Kidney (tissue), 14 donors: ENCODE data around the gene MS4A10. TPM values are rescaled to one million over a fixed set of nuclear protein-coding genes. Genes with fewer than 3 reads are reported as not detected.
A peak's percentile ranks its signal among the peaks of the same experiment; 100 is the strongest.

Experiments
- DNase-seq, 5 donors: peaks; one replicate each; pipeline ENCODE4 v3.0.0-alpha.2; 2013 to 2020
- FAIRE-seq: peaks from 2 replicates; lab custom pipeline; 2012; peaks lifted over from hg19 to GRCh38; lab: Jason Lieb, UNC
- H3K27ac ChIP-seq, 2 donors: one replicate each; pipeline ENCODE4 v1.7.0; 2013; ENCODE audit warnings: low read depth in 2 of 2, low read length in 2 of 2, inconsistent platforms in 1 of 2
- H3K27me3 ChIP-seq: one replicate; pipeline ENCODE4 v1.7.1; 2013; ENCODE audit warnings: low read length, inconsistent platforms; ENCODE audit not compliant: control insufficient read depth, insufficient read depth
- H3K36me3 ChIP-seq, 3 donors: one replicate each; pipeline versions ENCODE4 v1.7.0 to v1.7.1; 2013; ENCODE audit warnings: low read length in 3 of 3, control low read depth in 1 of 3, inconsistent platforms in 1 of 3; ENCODE audit not compliant: insufficient read depth in 3 of 3, control insufficient read depth in 2 of 3
- H3K4me1 ChIP-seq, 3 donors: one replicate each; pipeline versions ENCODE4 v1.7.0 to v1.7.1; 2013; ENCODE audit warnings: low read length in 3 of 3, inconsistent platforms in 1 of 3, low read depth in 1 of 3; ENCODE audit not compliant: control insufficient read depth in 2 of 3, insufficient read depth in 2 of 3
- H3K4me3 ChIP-seq, 3 donors: one replicate each; pipeline versions ENCODE4 v1.7.0 to v1.8.1; 2013; ENCODE audit warnings: low read length in 3 of 3, control low read depth in 1 of 3, inconsistent platforms in 1 of 3
- H3K9ac ChIP-seq, 3 donors: one replicate each; pipeline versions ENCODE4 v1.7.0 to v1.7.1; 2013; ENCODE audit warnings: low read length in 3 of 3, control low read depth in 1 of 3, inconsistent platforms in 1 of 3
- H3K9me3 ChIP-seq, 3 donors: one replicate each; pipeline versions ENCODE4 v1.7.0 to v1.7.1; 2013; ENCODE audit warnings: low read length in 3 of 3, control low read depth in 1 of 3, inconsistent platforms in 1 of 3; ENCODE audit not compliant: control insufficient read depth in 2 of 3, insufficient read depth in 1 of 3
- intact Hi-C: fragments of 100-400 bp; cut with DNase I; formaldehyde crosslinking; loops from one replicate; pipeline ENCODE4 v1.11.1; 2022
- polyA plus RNA-seq: library from polyadenylated mRNA; stranded (reverse); fragments of 350-450 nt; fragmentation: Illumina TruSeq; extraction: RNeasy Lipid Tissue Mini Kit (QIAGEN cat#74804); gene quantifications from one replicate; pipeline ENCODE4 v1.2.3, GENCODE V29; 2014; ENCODE audit warnings: low read depth, low replicate concordance; ENCODE audit not compliant: insufficient read depth
- total RNA-seq: library from RNA; stranded (reverse); fragmentation: NEBNext Ultra II Directional; extraction: Animal tissue kit (Norgen Biotek cat#: 25700); gene quantifications from one replicate; pipeline ENCODE4 v1.2.1, GENCODE V29; 2021
- TF ChIP-seq, protein P1 (sequence below): IDR thresholded peaks from 3 replicates; pipeline ENCODE4 v1.5.1; 2012; ENCODE audit warnings: mild to moderate bottlenecking, moderate library complexity, borderline replicate concordance; ENCODE audit not compliant: insufficient read depth; ENCODE audit errors: extremely low read depth
- donor health status: control.
- donor health status: control.
- donor health status: control.
- donor health status: control.
- donor health status: control.
- donor health status: DM: yes; HTN: yes; CAD: no.
- donor health status: Normal renal cell carcinoma (clear cell type).

The MS4A10 gene
- total and polyA plus RNA-seq, 2 donors from 2014 or later, result 1.1 TPM; not detected in 1

GRCh38 chr11:60783141-60783484, 2.0 kb upstream of the MS4A10 start:
- DNase-seq, result peak in 1 of 5 donors; percentile 30
- no peak overlapping the region for H3K9ac ChIP-seq
- no peaks in the 10 kb centered on the region for H3K27me3 ChIP-seq
- no peaks in the 10 kb centered on the region for H3K9me3 ChIP-seq
- no peak overlapping the region for H3K4me3 ChIP-seq
- no peaks in the 10 kb centered on the region for H3K36me3 ChIP-seq
- TF ChIP-seq, protein P1, sequence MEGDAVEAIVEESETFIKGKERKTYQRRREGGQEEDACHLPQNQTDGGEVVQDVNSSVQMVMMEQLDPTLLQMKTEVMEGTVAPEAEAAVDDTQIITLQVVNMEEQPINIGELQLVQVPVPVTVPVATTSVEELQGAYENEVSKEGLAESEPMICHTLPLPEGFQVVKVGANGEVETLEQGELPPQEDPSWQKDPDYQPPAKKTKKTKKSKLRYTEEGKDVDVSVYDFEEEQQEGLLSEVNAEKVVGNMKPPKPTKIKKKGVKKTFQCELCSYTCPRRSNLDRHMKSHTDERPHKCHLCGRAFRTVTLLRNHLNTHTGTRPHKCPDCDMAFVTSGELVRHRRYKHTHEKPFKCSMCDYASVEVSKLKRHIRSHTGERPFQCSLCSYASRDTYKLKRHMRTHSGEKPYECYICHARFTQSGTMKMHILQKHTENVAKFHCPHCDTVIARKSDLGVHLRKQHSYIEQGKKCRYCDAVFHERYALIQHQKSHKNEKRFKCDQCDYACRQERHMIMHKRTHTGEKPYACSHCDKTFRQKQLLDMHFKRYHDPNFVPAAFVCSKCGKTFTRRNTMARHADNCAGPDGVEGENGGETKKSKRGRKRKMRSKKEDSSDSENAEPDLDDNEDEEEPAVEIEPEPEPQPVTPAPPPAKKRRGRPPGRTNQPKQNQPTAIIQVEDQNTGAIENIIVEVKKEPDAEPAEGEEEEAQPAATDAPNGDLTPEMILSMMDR, result no peak
- intact Hi-C loops, result no loop called here
- H3K27ac ChIP-seq, result no peak overlapping the region
- FAIRE-seq, result no peak
- H3K4me1 ChIP-seq, result peaks cover 0 to 10% (median 6%) of the 10 kb centered on the region in 3 donors

GRCh38 chr11:60783911-60784310, 1.2 kb upstream of the MS4A10 start:
- DNase-seq (peak in 1 of 5 donors; percentile 10), FAIRE-seq (no peak)
- TF ChIP-seq, protein P1, result no peak

DNA sequence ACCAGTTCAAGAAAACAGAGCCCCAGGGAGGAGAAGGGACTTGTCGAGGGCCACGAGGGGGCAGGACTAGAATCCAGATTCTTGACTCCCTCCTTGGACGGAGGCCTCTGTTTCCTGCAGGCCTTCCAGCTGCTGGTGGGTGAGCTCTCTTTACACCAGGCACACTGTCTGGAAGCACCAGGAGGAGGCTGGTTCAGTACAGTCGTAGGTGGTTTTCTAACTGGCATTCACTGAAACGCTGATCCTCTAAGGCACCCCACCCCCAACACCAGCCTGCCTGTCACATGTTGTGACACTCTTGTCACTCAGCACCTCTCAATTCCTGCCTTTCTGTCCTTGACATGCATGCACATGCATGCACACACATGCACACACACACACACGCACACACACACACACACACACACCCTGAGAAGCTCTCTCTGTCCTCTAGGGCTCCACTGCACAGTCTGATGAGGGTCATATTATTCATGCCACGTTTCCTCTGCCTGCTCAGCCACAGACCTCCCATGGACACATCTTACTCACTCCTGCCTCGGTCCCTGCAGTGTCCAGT, 751 bp downstream of the MS4A10 start:
- intact Hi-C loops, result no loop called here
- no peak overlapping the region for H3K27ac ChIP-seq
- TF ChIP-seq, protein P1, result no peak
- H3K4me1 ChIP-seq, result peaks cover 0 to 12% (median 6%) of the 10 kb centered on the region in 3 donors
- H3K36me3 ChIP-seq, result no peaks in the 10 kb centered on the region
- no peaks in the 10 kb centered on the region for H3K9me3 ChIP-seq
- no peak overlapping the region for H3K4me3 ChIP-seq
- H3K9ac ChIP-seq, result no peak overlapping the region
- FAIRE-seq, result no peak
- DNase-seq, result peak in 1 of 5 donors; percentile 54
- H3K27me3 ChIP-seq, result no peaks in the 10 kb centered on the region

More at GRCh38 chr11:60783911-60784310, 1.2 kb upstream of the MS4A10 start:
- peaks cover 0 to 12% (median 6%) of the 10 kb centered on the region in 3 donors for H3K4me1 ChIP-seq
- no peak overlapping the region for H3K27ac ChIP-seq
- no peaks in the 10 kb centered on the region for H3K9me3 ChIP-seq
- intact Hi-C loops, result no loop called here
- no peak overlapping the region for H3K4me3 ChIP-seq
- no peaks in the 10 kb centered on the region for H3K27me3 ChIP-seq
- no peaks in the 10 kb centered on the region for H3K36me3 ChIP-seq
- H3K9ac ChIP-seq, result no peak overlapping the region
